HepG2 (cell line): Measurements from ENCODE around the gene EGFLAM. TPM values are rescaled to one million over a fixed set of nuclear protein-coding genes. Genes with fewer than 3 reads are reported as not detected.

Experiments
- ATAC-seq: fragments of 200-7000 bp; cut with Tn5 transposase; 3 replicates; pipeline ENCODE4 v1.9.1; 2020; ENCODE audit warnings: mild to moderate bottlenecking, moderate library complexity
- BruUV-seq: library from RNA; stranded (reverse); fragments of 400-500 nt; replicated peaks from 2 replicates; lab custom pipeline; 2021; lab: Mats Ljungman, UMichigan
- CTCF ChIA-PET: fragments of 300-600 bp; formaldehyde crosslinking; extraction: SDS; loops from one replicate; lab custom pipeline; 2021; ENCODE audit warnings: low total read pairs, inconsistent platforms, low intra/inter-chr PET ratio; lab: Yijun Ruan, JAX
- POLR2A ChIA-PET: fragments of 350-600 bp; sonication (Branson Sonifier 250); formaldehyde crosslinking; loops from one replicate; lab custom pipeline; 2020; ENCODE audit warnings: antibody characterized with exemption, inconsistent platforms; lab: Yijun Ruan, JAX
- DNase-seq: peaks from one replicate; pipeline ENCODE4 v3.0.0-alpha.2; 2015; ENCODE audit warnings: low spot score
- FAIRE-seq: peaks from 3 replicates; lab custom pipeline; 2011; peaks lifted over from hg19 to GRCh38; lab: Jason Lieb, UNC
- H2AFZ ChIP-seq: one replicate; pipeline ENCODE4 v1.6.1; 2011; ENCODE audit warnings: low read length, inconsistent platforms
- H3K27ac ChIP-seq: fragments of 300-600 bp; 3 replicates; pipeline ENCODE4 v1.8.0; 2011; ENCODE audit warnings: mixed run types, mild to moderate bottlenecking, mixed read lengths, low read length, inconsistent platforms; ENCODE audit not compliant: insufficient read depth; ENCODE audit errors: extremely low read length
- H3K27me3 ChIP-seq, 2 experiments: fragments of 200-600 bp in 1 of 2; 2 replicates in 1 of 2; 3 replicates in 1 of 2; pipeline versions ENCODE4 v1.6.0 to v1.8.0; 2011; ENCODE audit warnings: low read length in 2 of 2, mild to moderate bottlenecking in 2 of 2, moderate library complexity in 2 of 2, inconsistent platforms in 1 of 2; ENCODE audit not compliant: insufficient read depth in 2 of 2, control insufficient read depth in 1 of 2
- H3K36me3 ChIP-seq, 2 experiments: fragments of 200-600 bp in 1 of 2; replicated peaks in 1 of 2; 2 replicates in 1 of 2; 3 replicates in 1 of 2; pipeline versions ENCODE4 v1.5.1 to v1.8.0; 2011; ENCODE audit warnings: low read length in 2 of 2, inconsistent platforms in 1 of 2; ENCODE audit not compliant: insufficient read depth in 2 of 2, control insufficient read depth in 1 of 2
- H3K4me1 ChIP-seq: 2 replicates; pipeline ENCODE4 v1.5.1; 2012; ENCODE audit warnings: low read length, inconsistent platforms; ENCODE audit not compliant: insufficient read depth
- H3K4me2 ChIP-seq: 2 replicates; pipeline ENCODE4 v1.6.0; 2011; ENCODE audit warnings: low read depth, low read length, inconsistent platforms
- H3K4me3 ChIP-seq, 3 experiments: fragments of 200-600 bp in 1 of 3; sonication (generic), shearing (Covaris generic) in 1 of 3; replicated peaks in 1 of 3; 2 replicates each; pipeline ENCODE4 v1.5.1; 2011 to 2016; ENCODE audit warnings: low read length in 3 of 3, inconsistent platforms in 2 of 3, low read depth in 2 of 3, mild to moderate bottlenecking in 2 of 3, control low read depth in 1 of 3, mixed read lengths in 1 of 3; ENCODE audit not compliant: insufficient read depth in 1 of 3
- H3K79me2 ChIP-seq: one replicate; pipeline ENCODE4 v1.6.1; 2011; ENCODE audit warnings: low read length, inconsistent platforms; ENCODE audit not compliant: insufficient read depth
- H3K9ac ChIP-seq: 2 replicates; pipeline ENCODE4 v1.6.0; 2011; ENCODE audit warnings: mild to moderate bottlenecking, low read depth, low read length, inconsistent platforms; ENCODE audit not compliant: insufficient read depth
- H3K9me3 ChIP-seq: 2 replicates; pipeline ENCODE4 v1.5.1; 2012; ENCODE audit warnings: mild to moderate bottlenecking, low read length
- H4K20me1 ChIP-seq: 2 replicates; pipeline ENCODE4 v1.6.0; 2011; ENCODE audit warnings: inconsistent platforms, mild to moderate bottlenecking, low read length, moderate library complexity; ENCODE audit not compliant: insufficient read depth
- ASH2L ChIP-seq: fragments of 300-600, 200-600 bp; sonication (generic); IDR thresholded peaks from 2 replicates; pipeline ENCODE4 v1.7.0; 2017; ENCODE audit warnings: low read depth, mild to moderate bottlenecking, moderate library complexity, mixed read lengths, low read length; ENCODE audit not compliant: insufficient read length
- GLMP ChIP-seq: sonication (generic); formaldehyde crosslinking; IDR thresholded peaks from 2 replicates; pipeline ENCODE4 v1.9.0; 2021; ENCODE audit warnings: missing genetic modification reagents, mild to moderate bottlenecking, borderline replicate concordance
- MAZ ChIP-seq, 2 experiments: sonication (generic) in 1 of 2; formaldehyde crosslinking in 1 of 2; IDR thresholded peaks; 2 replicates each; pipeline versions ENCODE4 v1.5.0 to v1.6.1; 2012 to 2020; ENCODE audit warnings: low read depth in 2 of 2, mild to moderate bottlenecking in 2 of 2, borderline replicate concordance in 1 of 2, improper control_type of control experiment in 1 of 2, low read length in 1 of 2, missing genetic modification reagents in 1 of 2, moderate library complexity in 1 of 2
- SIN3B ChIP-seq: fragments of 150-350 bp; IDR thresholded peaks from 2 replicates; pipeline ENCODE4 v1.6.1; 2014; ENCODE audit warnings: low read length
- ZNF329 ChIP-seq: sonication (generic); formaldehyde crosslinking; IDR thresholded peaks from 2 replicates; pipeline ENCODE4 v1.9.0; 2021; ENCODE audit warnings: low read depth, mild to moderate bottlenecking, missing genetic modification reagents
- ZNF414 ChIP-seq: sonication (generic); formaldehyde crosslinking; IDR thresholded peaks from 2 replicates; pipeline ENCODE4 v1.5.0; 2020; ENCODE audit warnings: missing genetic modification reagents
- ZNF766 ChIP-seq: sonication (generic); formaldehyde crosslinking; IDR thresholded peaks from 2 replicates; pipeline ENCODE4 v1.5.0; 2020; ENCODE audit warnings: missing genetic modification reagents, borderline replicate concordance
- ZNF883 ChIP-seq: sonication (generic); formaldehyde crosslinking; IDR thresholded peaks from 2 replicates; pipeline ENCODE4 v1.5.1; 2020; ENCODE audit warnings: mild to moderate bottlenecking, missing genetic modification reagents; ENCODE audit errors: not compliant biosample characterization
- WGBS: methylation state at CpG from one replicate; pipeline ENCODE4 v1.1.6; 2017; ENCODE audit warnings: low lambda C conversion rate; 5-methylcytosine and 5-hydroxymethylcytosine counted together
- in situ Hi-C: cut with HindIII; loops from 2 replicates; pipeline ENCODE4 v1.10.0; 2017; ENCODE audit warnings: low pct_unique_long_range_greater_than_20kb; ENCODE audit not compliant: extremely low pct_ligation_motif_present
- intact Hi-C: fragments of 100-400 bp; cut with micrococcal nuclease; formaldehyde crosslinking; loops from one replicate; pipeline ENCODE4 v1.10.0; 2022; ENCODE audit not compliant: unreplicated experiment
- polyA plus RNA-seq, 8 experiments: library from polyadenylated mRNA; depleted of rRNA in 3 of 8; stranded (reverse) in 7 of 8; unstranded in 1 of 8; fragments of >200 nt; fragmentation: Illumina TruSeq in 4 of 8; extraction: Trizol in 4 of 8; gene quantifications; 2 replicates each; pipeline versions ENCODE4 v1.2.1 to v1.2.3, GENCODE V29; 2011 to 2016; ENCODE audit warnings: low read depth in 4 of 8, missing spikeins in 1 of 8, mixed read lengths in 1 of 8; ENCODE audit not compliant: insufficient read depth in 1 of 8
- total RNA-seq, 5 experiments: library from RNA; depleted of rRNA; stranded (reverse); fragments of >200 nt; fragmentation: Illumina TruSeq; extraction: Trizol; gene quantifications; 2 replicates each; pipeline ENCODE4 v1.2.3, GENCODE V29; 2016; ENCODE audit warnings: low read depth in 1 of 5

Gene EGFLAM
- total and polyA plus RNA-seq, 2 of the 13 experiments (the other 11 are each of a cell fraction or from before 2014, with no cell fraction given) = not detected

DNA sequence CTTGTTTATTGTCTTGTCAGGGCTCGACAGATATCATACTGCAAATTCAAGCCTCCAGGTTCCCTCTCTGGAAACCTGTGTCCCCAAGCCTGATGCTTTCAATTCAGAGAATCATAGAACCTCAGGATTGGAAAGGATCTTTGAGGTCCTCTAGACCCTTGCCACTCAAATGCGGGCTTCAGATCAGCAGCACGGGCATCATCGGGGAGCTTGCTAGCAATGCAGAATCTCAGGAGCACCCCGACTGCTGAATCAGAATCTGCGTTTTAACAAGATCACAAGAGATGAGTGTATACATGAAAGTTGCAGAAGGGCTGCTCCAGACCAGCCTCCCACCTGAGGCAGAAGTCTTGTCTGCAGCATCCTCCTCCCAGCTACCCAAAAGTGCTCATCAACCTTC is 13.1 kb upstream of the EGFLAM start:
- H3K4me3 ChIP-seq = no peak overlapping the region
- no peak overlapping the region for H2AFZ ChIP-seq
- no peaks in the 10 kb centered on the region for H3K36me3 ChIP-seq
- in situ Hi-C loops (no loop called here), intact Hi-C loops (no loop called here)
- BruUV-seq = no TSS peak
- peaks cover 0 to 18% of the 10 kb centered on the region in 2 experiments; a peak in 2 of 5 replicates for H3K27me3 ChIP-seq
- FAIRE-seq (no peak), ATAC-seq (no peak), DNase-seq (no peak)
- ChIA-PET CTCF (no interaction called here), POLR2A (no interaction called here)
- no peaks in the 10 kb centered on the region for H3K4me1 ChIP-seq
- no peaks in the 10 kb centered on the region for H3K9me3 ChIP-seq
- H3K4me2 ChIP-seq = no peak overlapping the region
- no peak overlapping the region for H3K27ac ChIP-seq
- no peaks in the 10 kb centered on the region for H3K79me2 ChIP-seq
- no peak overlapping the region for H3K9ac ChIP-seq
- TF ChIP-seq ZNF329 (CRISPR knock-in tag) = no peak
- no peak for TF ChIP-seq ZNF766 (CRISPR knock-in tag)
- TF ChIP-seq MAZ (IDR thresholded peaks at IDR 0.05; ENCODE audit: borderline replicate concordance, low read depth, low read length) = no peak
- TF ChIP-seq MAZ (CRISPR knock-in tag; IDR thresholded peaks at IDR 0.05; ENCODE audit: low read depth) = no peak
- no peak for TF ChIP-seq SIN3B
- TF ChIP-seq GLMP = no peak
- no peak for TF ChIP-seq ZNF883 (CRISPR knock-in tag)
- no peak for TF ChIP-seq ZNF414
- no peak for TF ChIP-seq ASH2L
- no peaks in the 10 kb centered on the region for H4K20me1 ChIP-seq
- 58% methylated on average over 4 of the region's 6 CpGs for WGBS
